Measurements from ENCODE around the gene GPSM3. TPM values are rescaled to one million over a fixed set of nuclear protein-coding genes. Genes with fewer than 3 reads are reported as not detected.
"Not testable (repeated sequence)": the region's sequence is repeated elsewhere in the genome, so short reads cannot be mapped to it uniquely, and the experiment has no call there.

Gene GPSM3
- total and polyA plus RNA-seq, 8 donors, result 0.59 to 10.1 (median 4.5) TPM

DNA sequence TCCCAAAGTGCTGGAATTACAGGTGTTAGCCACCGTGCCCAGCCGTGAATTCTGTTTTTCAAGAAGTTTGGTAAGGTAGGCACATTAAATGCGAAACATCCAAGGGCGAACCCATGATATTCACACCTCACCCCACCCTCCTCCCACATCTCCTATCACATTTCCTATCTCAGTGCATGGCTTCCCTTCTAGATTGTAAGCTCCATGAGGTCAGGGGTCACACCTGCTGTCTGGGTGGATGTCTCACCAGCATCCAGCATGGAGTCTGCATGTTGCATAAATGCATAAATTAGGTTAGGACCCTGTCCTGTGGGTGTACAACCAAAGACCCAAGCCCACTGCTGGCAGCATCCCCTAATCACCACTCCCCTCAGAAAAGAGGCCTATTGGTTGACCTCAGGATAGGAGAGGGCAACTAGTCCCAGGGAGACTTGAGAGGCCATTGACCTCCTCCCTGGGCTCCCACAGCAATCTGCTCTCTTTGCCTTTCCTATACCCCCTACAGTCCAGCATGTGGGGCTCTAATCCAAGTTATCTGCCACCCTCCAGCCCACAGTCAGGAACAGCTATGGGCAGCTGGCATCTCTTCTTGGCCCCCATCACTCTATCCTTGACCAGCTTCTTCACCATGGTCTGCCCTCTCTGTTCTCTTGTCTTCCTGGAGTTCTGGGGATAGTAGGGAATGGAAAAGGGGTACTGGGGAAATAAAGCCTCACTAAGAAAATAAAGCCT lies 44.9 kb downstream of the GPSM3 start:
- intact Hi-C loops (cut with DNase I), result no loop called here
- H3K9me3 ChIP-seq, result no peaks in the 10 kb centered on the region
- H3K4me1 ChIP-seq, result no peaks in the 10 kb centered on the region
- no peak for DNase-seq
- no peak overlapping the region for H3K27ac ChIP-seq
- ATAC-seq, result no peak
- no peaks in the 10 kb centered on the region for H3K27me3 ChIP-seq
- WGBS, 2 donors, result 86 to 90% methylated on average over 4 of the region's 4 CpGs
- TF ChIP-seq, protein P1, sequence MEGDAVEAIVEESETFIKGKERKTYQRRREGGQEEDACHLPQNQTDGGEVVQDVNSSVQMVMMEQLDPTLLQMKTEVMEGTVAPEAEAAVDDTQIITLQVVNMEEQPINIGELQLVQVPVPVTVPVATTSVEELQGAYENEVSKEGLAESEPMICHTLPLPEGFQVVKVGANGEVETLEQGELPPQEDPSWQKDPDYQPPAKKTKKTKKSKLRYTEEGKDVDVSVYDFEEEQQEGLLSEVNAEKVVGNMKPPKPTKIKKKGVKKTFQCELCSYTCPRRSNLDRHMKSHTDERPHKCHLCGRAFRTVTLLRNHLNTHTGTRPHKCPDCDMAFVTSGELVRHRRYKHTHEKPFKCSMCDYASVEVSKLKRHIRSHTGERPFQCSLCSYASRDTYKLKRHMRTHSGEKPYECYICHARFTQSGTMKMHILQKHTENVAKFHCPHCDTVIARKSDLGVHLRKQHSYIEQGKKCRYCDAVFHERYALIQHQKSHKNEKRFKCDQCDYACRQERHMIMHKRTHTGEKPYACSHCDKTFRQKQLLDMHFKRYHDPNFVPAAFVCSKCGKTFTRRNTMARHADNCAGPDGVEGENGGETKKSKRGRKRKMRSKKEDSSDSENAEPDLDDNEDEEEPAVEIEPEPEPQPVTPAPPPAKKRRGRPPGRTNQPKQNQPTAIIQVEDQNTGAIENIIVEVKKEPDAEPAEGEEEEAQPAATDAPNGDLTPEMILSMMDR (IDR thresholded peaks at IDR 0.05), result no peak
- H3K4me3 ChIP-seq, result no peak overlapping the region
- FAIRE-seq, result no peak
- no peaks in the 10 kb centered on the region for H3K36me3 ChIP-seq

DNA sequence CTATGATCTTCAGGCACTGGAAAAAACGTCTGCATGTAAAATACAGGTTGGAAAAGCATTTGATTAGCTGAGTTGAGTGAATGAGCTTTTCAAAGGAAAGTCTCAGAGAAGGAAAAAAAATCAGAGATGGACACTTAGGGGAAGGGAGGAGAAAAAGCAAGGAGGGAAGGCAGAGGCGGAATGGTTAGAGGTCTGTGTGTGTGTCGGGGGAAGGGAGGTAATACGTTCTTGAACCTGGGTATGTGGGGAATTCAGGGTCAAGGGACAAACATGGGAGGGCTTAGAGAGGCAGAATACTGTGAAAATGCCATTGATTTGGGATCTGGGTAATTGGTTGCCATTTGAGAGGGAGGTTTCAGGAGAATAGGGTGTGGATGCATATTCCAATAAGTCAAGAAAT lies 45.8 kb downstream of the GPSM3 start:
- Histone ChIP-seq H3K27ac (no peak overlapping the region), H3K4me3 (no peak overlapping the region), H3K9me3 (no peaks in the 10 kb centered on the region), H3K4me1 (no peaks in the 10 kb centered on the region), H3K27me3 (no peaks in the 10 kb centered on the region), H3K36me3 (no peaks in the 10 kb centered on the region)
- intact Hi-C loops (cut with DNase I), result no loop called here
- DNase-seq (no peak), FAIRE-seq (no peak), ATAC-seq (no peak)
- 31 to 38% methylated on average over 4 of the region's 4 CpGs for WGBS, 2 donors
- TF ChIP-seq, protein P1 (IDR thresholded peaks at IDR 0.05), result no peak

GRCh38 chr6:32146287-32146686 lies 46.2 kb downstream of the GPSM3 start:
- H3K27me3 ChIP-seq, result no peaks in the 10 kb centered on the region
- no peak for DNase-seq
- no peaks in the 10 kb centered on the region for H3K36me3 ChIP-seq
- ATAC-seq, result no peak
- no peak overlapping the region for H3K27ac ChIP-seq
- no peaks in the 10 kb centered on the region for H3K4me1 ChIP-seq
- intact Hi-C loops (cut with DNase I), result no loop called here
- no peaks in the 10 kb centered on the region for H3K9me3 ChIP-seq
- no peak overlapping the region for H3K4me3 ChIP-seq
- FAIRE-seq, result no peak
- TF ChIP-seq, protein P1 (IDR thresholded peaks at IDR 0.05), result no peak
- whole genome bisulfite sequencing, 2 donors, result 74 to 77% methylated on average over 1 of the region's 1 CpG

GRCh38 chr6:32144238-32144637 lies 48.2 kb downstream of the GPSM3 start:
- H3K4me1 ChIP-seq; DNase-seq; H3K9me3 ChIP-seq; H3K27me3 ChIP-seq; H3K36me3 ChIP-seq; ATAC-seq; FAIRE-seq; H3K27ac ChIP-seq; H3K4me3 ChIP-seq; intact Hi-C loops (cut with DNase I): not testable (repeated sequence)
- WGBS, 2 donors, result 75 to 83% methylated on average over 7 of the region's 7 CpGs

Small RNAs within 50 kb of the gene (microRNA-seq; reads per million reads assigned to microRNA genes)
- 0 to 0.88 reads per million in 2 donors for gene MIR6721
- 0 to 0.59 reads per million in 2 donors for gene MIR6833

Other genes starting within 250 kb of the GPSM3 start
- 100 to 1,000 TPM in 2 of 6 donors, 10 to 100 TPM in 4; 23.4 to 330 (median 57.1) TPM for gene CFB, start 246.5 kb downstream of the GPSM3 start, total RNA-seq
- 100 to 1,000 TPM; 101 to 117 TPM for gene CFB, start 246.5 kb downstream of the GPSM3 start, polyA plus RNA-seq
- gene NELFE, start 233.7 kb downstream of the GPSM3 start, total RNA-seq, result 10 to 100 TPM; 22.5 to 40.8 (median 28.2) TPM
- gene NELFE, start 233.7 kb downstream of the GPSM3 start, polyA plus RNA-seq, result 10 to 100 TPM; 33.8 to 43.8 TPM
- gene SKIC2, start 233.5 kb downstream of the GPSM3 start, total RNA-seq, result 10 to 100 TPM; 21.4 to 46.3 (median 25.6) TPM
- 100 to 1,000 TPM; 117 to 163 TPM for gene SKIC2, start 233.5 kb downstream of the GPSM3 start, polyA plus RNA-seq
- gene DXO, start 220.5 kb downstream of the GPSM3 start, total RNA-seq, result 10 to 100 TPM in 4 of 6 donors, 1 to 10 TPM in 2; 8.2 to 12.6 (median 11.0) TPM
- gene DXO, start 220.5 kb downstream of the GPSM3 start, polyA plus RNA-seq, result 10 to 100 TPM; 32.0 to 39.7 TPM
- 100 to 1,000 TPM in 3 of 6 donors, 10 to 100 TPM in 3; 14.0 to 789 (median 112) TPM for gene C4A, start 210.6 kb downstream of the GPSM3 start, total RNA-seq
- 100 to 1,000 TPM in 1 of 2 donors, 10 to 100 TPM in 1; 40.3 to 130 TPM for gene C4A, start 210.6 kb downstream of the GPSM3 start, polyA plus RNA-seq
- 100 to 1,000 TPM in 4 of 6 donors, 10 to 100 TPM in 2; 15.3 to 665 (median 166) TPM for gene C4B, start 177.8 kb downstream of the GPSM3 start, total RNA-seq
- 100 to 1,000 TPM in 1 of 2 donors, 10 to 100 TPM in 1; 46.1 to 137 TPM for gene C4B, start 177.8 kb downstream of the GPSM3 start, polyA plus RNA-seq
- 1 to 10 TPM in 1 of 6 donors, under 1 TPM in 5; 0.23 to 1.5 (median 0.71) TPM for gene CYP21A2, start 154.2 kb downstream of the GPSM3 start, total RNA-seq
- gene CYP21A2, start 154.2 kb downstream of the GPSM3 start, polyA plus RNA-seq, result 1 to 10 TPM; 1.3 to 2.7 TPM
- 10 to 100 TPM in 2 of 6 donors, 1 to 10 TPM in 4; 5.2 to 15.2 (median 7.1) TPM for gene TNXB, start 83.3 kb downstream of the GPSM3 start, total RNA-seq
- 10 to 100 TPM; 13.1 to 18.6 TPM for gene TNXB, start 83.3 kb downstream of the GPSM3 start, polyA plus RNA-seq
- 10 to 100 TPM; 30.2 to 56.5 (median 36.3) TPM for gene ATF6B, start 64.4 kb downstream of the GPSM3 start, total RNA-seq
- 10 to 100 TPM; 54.0 to 68.0 TPM for gene ATF6B, start 64.4 kb downstream of the GPSM3 start, polyA plus RNA-seq
- 1 to 10 TPM; 2.0 to 4.7 (median 3.3) TPM for gene FKBPL, start 62.4 kb downstream of the GPSM3 start, total RNA-seq
- 1 to 10 TPM; 5.0 to 5.9 TPM for gene FKBPL, start 62.4 kb downstream of the GPSM3 start, polyA plus RNA-seq
- gene PRRT1, start 40.7 kb downstream of the GPSM3 start, total RNA-seq, result under 1 TPM; 0.08 to 0.69 (median 0.37) TPM
- gene PRRT1, start 40.7 kb downstream of the GPSM3 start, polyA plus RNA-seq, result 1 to 10 TPM; 3.3 to 5.8 TPM
- 10 to 100 TPM in 1 of 6 donors, 1 to 10 TPM in 5; 5.6 to 13.9 (median 8.0) TPM for gene PPT2, start 38.5 kb downstream of the GPSM3 start, total RNA-seq
- gene PPT2, start 38.5 kb downstream of the GPSM3 start, polyA plus RNA-seq, result 10 to 100 TPM in 1 of 2 donors, 1 to 10 TPM in 1; 9.2 to 12.2 TPM
- gene EGFL8, start 28.0 kb downstream of the GPSM3 start, total RNA-seq, result 10 to 100 TPM in 1 of 6 donors, 1 to 10 TPM in 5; 2.2 to 10.8 (median 5.4) TPM
- 10 to 100 TPM; 23.1 to 46.8 TPM for gene EGFL8, start 28.0 kb downstream of the GPSM3 start, polyA plus RNA-seq
- 10 to 100 TPM; 10.1 to 28.1 (median 15.7) TPM for gene AGPAT1, start 16.6 kb downstream of the GPSM3 start, total RNA-seq
- gene AGPAT1, start 16.6 kb downstream of the GPSM3 start, polyA plus RNA-seq, result 10 to 100 TPM; 19.6 to 24.5 TPM
- 10 to 100 TPM; 16.1 to 28.5 (median 23.2) TPM for gene RNF5, start 14.2 kb downstream of the GPSM3 start, total RNA-seq
- gene RNF5, start 14.2 kb downstream of the GPSM3 start, polyA plus RNA-seq, result 10 to 100 TPM; 29.0 to 41.4 TPM
- 1 to 10 TPM; 1.9 to 4.4 (median 2.9) TPM for gene AGER, start 8.4 kb downstream of the GPSM3 start, total RNA-seq
- gene AGER, start 8.4 kb downstream of the GPSM3 start, polyA plus RNA-seq, result 10 to 100 TPM; 14.1 to 20.6 TPM
- gene PBX2, start 2.4 kb downstream of the GPSM3 start, total RNA-seq, result 10 to 100 TPM; 20.4 to 45.7 (median 26.1) TPM
- 10 to 100 TPM; 45.9 to 56.3 TPM for gene PBX2, start 2.4 kb downstream of the GPSM3 start, polyA plus RNA-seq
- 1 to 10 TPM; 3.1 to 7.1 (median 4.7) TPM for gene NOTCH4, start 31.4 kb upstream of the GPSM3 start, total RNA-seq
- gene NOTCH4, start 31.4 kb upstream of the GPSM3 start, polyA plus RNA-seq, result 10 to 100 TPM; 27.4 to 45.2 TPM
- gene TSBP1, start 179.3 kb upstream of the GPSM3 start, total RNA-seq, result not detected
- gene TSBP1, start 179.3 kb upstream of the GPSM3 start, polyA plus RNA-seq, result not detected
- not detected for gene BTNL2, start 214.5 kb upstream of the GPSM3 start, total RNA-seq
- gene BTNL2, start 214.5 kb upstream of the GPSM3 start, polyA plus RNA-seq, result not detected
- gene HLA-DRA, start 247.2 kb upstream of the GPSM3 start, total RNA-seq, result 100 to 1,000 TPM in 2 of 6 donors, 10 to 100 TPM in 4; 16.3 to 414 (median 42.2) TPM
- gene HLA-DRA, start 247.2 kb upstream of the GPSM3 start, polyA plus RNA-seq, result 10 to 100 TPM; 19.3 to 32.4 TPM